NT2/D1 (cell line): ENCODE measurements around the gene MGAM2.

Experiments
- SUZ12 ChIP-seq: IDR thresholded peaks from 2 replicates; pipeline ENCODE4 v1.6.1; 2011; ENCODE audit not compliant: insufficient read length, insufficient read depth; ENCODE audit errors: extremely low read depth
- YY1 ChIP-seq: IDR thresholded peaks from 2 replicates; pipeline ENCODE4 v1.6.1; 2011; ENCODE audit not compliant: insufficient read length, insufficient read depth
- ZNF274 ChIP-seq: IDR thresholded peaks from 2 replicates; pipeline ENCODE4 v1.6.1; 2011; ENCODE audit warnings: mild to moderate bottlenecking, low read depth, low read length

GRCh38 chr7:142257958-142258357 is 146.4 kb downstream of the MGAM2 start, which contains the start of gene PRSS58:
- TF ChIP-seq ZNF274 = no peak
- no peak for TF ChIP-seq YY1
- no peak for TF ChIP-seq SUZ12
